CD4-positive, alpha-beta T cell treated with Interleukin-10 for 1 hour (primary cell): ENCODE data around the gene CDCA7L.
"Not testable (repeated sequence)": the region's sequence is repeated elsewhere in the genome, so short reads cannot be mapped to it uniquely, and the experiment has no call there.

ENCODE experiments used
- DNase-seq: peaks from one replicate; pipeline ENCODE4 v3.0.0-alpha.2; 2020

CDCA7L gene

GRCh38 chr7:21942955-21943354, 2.7 kb downstream of the CDCA7L start:
- DNase-seq: no peak

- DNase-seq: no peak
Observed at GRCh38 chr7:21941611-21942141, 4.0 kb downstream of the CDCA7L start.

- no peak for DNase-seq
Observed at GRCh38 chr7:21939858-21940372, 5.8 kb downstream of the CDCA7L start.

- no peak for DNase-seq
Observed at GRCh38 chr7:21939136-21939857, 6.4 kb downstream of the CDCA7L start.

- no peak for DNase-seq
Observed at GRCh38 chr7:21938463-21938862, 7.2 kb downstream of the CDCA7L start.

GRCh38 chr7:21934808-21935207, 10.9 kb downstream of the CDCA7L start:
- no peak for DNase-seq

- not testable (repeated sequence) for DNase-seq
Observed at GRCh38 chr7:21933293-21933692, 12.4 kb downstream of the CDCA7L start.

- DNase-seq: no peak
Observed at GRCh38 chr7:21927693-21928092, 18.0 kb downstream of the CDCA7L start.

- DNase-seq: no peak
Observed at GRCh38 chr7:21926448-21926847, 19.3 kb downstream of the CDCA7L start.

- DNase-seq: no peak
Observed at GRCh38 chr7:21923658-21924057, 22.0 kb downstream of the CDCA7L start.

GRCh38 chr7:21922605-21923004, 23.1 kb downstream of the CDCA7L start:
- no peak for DNase-seq

GRCh38 chr7:21920936-21921335, 24.8 kb downstream of the CDCA7L start:
- DNase-seq: no peak

- no peak for DNase-seq
Observed at GRCh38 chr7:21918216-21918615, 27.5 kb downstream of the CDCA7L start.

- DNase-seq: no peak
Observed at GRCh38 chr7:21916629-21917028, 29.1 kb downstream of the CDCA7L start.

GRCh38 chr7:21916176-21916575, 29.5 kb downstream of the CDCA7L start:
- DNase-seq: no peak

- no peak for DNase-seq
Observed at GRCh38 chr7:21915140-21915539, 30.6 kb downstream of the CDCA7L start.

GRCh38 chr7:21914671-21915070, 31.0 kb downstream of the CDCA7L start:
- DNase-seq: no peak

GRCh38 chr7:21912931-21913780, 32.5 kb downstream of the CDCA7L start:
- no peak for DNase-seq

GRCh38 chr7:21912305-21912704, 33.4 kb downstream of the CDCA7L start:
- DNase-seq: no peak

GRCh38 chr7:21911341-21911875, 34.3 kb downstream of the CDCA7L start:
- no peak for DNase-seq

- DNase-seq: no peak
Observed at GRCh38 chr7:21910253-21910652, 35.4 kb downstream of the CDCA7L start.

- DNase-seq: no peak
Observed at GRCh38 chr7:21908746-21909145, 37.0 kb downstream of the CDCA7L start.

- no peak for DNase-seq
Observed at GRCh38 chr7:21903020-21903786, 42.5 kb downstream of the CDCA7L start.
